Stimulated activated CD4-positive, alpha-beta T cell treated with anti-CD3 and anti-CD28 coated beads, Interleukin-15, amount 100 ng/mL, for 1 hour (primary cell): Measurements from ENCODE around the gene ADARB2.

ENCODE experiments used
- DNase-seq, 2 donors: peaks; one replicate each; pipeline ENCODE4 v3.0.0-alpha.2; 2020; ENCODE audit warnings: low read depth in 1 of 2, low spot score in 1 of 2

ADARB2 gene

DNA sequence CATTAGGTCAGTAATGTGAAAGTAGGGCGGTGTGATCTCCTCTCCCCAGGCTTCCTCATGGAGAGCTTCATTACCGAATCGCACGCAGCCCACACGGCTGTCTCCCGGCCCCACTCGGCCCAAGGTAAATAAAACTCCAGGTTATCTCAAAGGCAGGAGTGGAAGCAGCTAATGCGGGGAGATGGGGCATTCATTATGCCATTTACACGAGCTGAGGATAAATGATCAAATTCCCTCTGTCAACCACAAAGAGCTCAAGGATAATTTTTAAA, 93.5 kb downstream of the ADARB2 start:
- DNase-seq = no peak

DNA sequence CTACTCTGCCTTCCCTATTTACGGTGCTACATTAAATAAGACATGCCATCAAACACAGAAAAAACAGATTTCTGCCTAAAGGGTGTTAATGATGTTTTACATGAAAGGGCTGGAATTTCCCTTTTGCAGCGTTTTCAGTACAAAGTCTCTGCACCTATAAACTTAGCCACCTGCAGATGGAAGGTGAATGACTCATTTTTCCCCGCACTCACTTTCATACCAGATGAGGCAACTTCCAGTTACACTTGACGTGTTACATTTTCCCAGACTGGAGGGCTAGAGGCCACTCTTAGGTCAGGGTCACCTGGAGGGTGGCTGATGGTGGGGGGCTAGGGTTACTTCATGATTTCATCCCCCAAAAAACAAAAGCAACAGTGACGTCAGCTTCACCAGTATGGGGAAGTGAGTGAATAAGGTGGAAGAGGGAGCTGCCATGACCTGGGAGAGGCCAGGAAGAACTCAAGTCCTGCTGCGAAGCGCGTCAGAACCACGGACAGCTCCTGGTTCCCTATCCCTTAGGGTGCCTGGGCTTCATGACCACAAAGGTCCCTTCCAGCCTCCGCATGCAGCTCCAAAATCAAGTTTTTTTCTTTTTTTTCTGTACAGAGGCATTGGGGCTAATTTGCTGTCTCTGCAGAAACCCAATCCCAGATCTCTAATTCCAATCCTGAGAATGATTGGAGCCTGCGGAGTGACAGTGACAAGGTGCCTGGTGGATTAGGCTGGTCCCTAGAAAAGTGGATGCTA, 94.0 kb downstream of the ADARB2 start:
- DNase-seq = no peak

- DNase-seq = no peak
These were observed 94.6 kb downstream of the ADARB2 start for GRCh38 chr10:1642600-1643160.

DNA sequence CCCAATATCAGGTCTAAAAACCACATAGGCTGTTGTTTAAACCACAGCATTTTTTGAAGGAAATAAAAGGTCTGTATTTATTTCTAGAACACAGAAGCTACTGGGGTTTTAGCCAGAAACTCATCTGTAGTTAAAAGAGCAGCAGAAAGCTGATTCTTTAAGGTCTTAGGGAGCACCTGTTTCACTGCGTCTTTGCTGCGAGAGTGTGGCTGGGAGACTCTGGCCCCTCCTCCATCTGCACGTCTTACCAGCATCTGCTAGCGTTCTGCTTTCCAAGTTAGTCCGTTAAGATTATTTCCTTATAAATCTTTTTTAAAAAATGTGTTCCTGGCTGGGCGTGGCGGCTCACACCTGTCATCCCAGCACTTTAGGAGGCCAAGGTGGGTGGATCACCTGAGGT, 95.9 kb downstream of the ADARB2 start:
- no peak for DNase-seq

- no peak for DNase-seq
These were observed 98.4 kb downstream of the ADARB2 start for GRCh38 chr10:1638889-1639419.

DNA sequence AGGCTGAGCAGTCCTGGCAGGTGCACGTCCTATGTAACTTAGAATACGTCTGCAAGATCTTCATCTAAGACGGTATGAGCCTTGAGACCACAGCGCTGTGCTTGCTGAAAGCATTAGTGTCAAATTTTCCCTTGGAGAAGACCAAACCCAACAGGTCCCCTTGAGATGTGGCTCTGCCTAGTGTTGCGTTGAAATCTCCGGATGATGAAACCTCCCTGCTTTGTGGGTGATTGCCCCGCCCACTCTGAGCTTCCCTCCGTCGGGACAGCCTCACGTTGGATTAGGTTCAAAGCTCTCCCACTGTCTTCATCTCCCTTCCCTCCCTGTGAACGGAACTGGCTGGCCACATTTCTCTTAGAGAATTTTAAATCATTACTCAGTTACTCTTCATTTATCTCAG, 102.0 kb downstream of the ADARB2 start:
- DNase-seq = no peak

- no peak for DNase-seq
These were observed 103.1 kb downstream of the ADARB2 start for GRCh38 chr10:1634239-1634638.

DNA sequence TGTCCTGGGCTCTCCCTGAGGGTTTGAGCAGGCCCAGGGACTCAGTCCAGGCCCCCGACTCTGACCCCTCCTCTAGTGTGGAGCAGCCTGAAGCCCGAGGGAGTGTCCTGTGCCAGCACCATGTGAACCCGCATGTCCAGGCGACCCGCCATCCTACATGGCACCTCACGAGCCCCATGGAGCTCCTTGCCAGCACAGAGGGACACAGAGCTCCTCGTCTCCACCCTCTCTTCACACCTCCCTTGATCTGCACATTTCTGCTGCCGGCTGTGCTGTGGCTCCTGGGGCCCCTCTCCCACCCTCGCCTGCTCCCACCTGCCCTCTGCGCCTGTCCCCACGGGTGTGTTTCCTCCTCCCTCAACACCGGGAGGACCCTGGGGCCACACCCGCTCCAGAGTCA, 103.5 kb downstream of the ADARB2 start:
- no peak for DNase-seq

DNA sequence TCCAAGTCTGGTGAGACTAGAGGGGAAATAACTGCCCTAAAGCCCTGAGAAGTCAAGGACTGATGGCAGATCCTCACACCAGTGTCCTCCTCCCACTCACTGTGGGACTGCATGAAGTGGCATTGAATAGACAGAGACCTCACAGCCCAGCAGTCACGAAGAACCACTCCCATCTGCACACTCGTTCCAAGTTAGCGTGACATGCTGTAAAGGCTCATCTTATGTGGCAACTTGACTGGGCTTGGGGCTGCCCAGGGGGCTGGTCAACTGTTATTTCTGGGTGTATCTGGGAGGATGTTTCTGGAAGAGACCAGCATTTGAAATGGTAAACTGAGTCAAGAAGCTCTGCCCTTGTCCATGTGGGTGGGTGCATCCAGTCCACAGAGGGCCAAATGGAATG, 104.7 kb downstream of the ADARB2 start:
- no peak for DNase-seq

- no peak for DNase-seq
These were observed 105.2 kb downstream of the ADARB2 start for GRCh38 chr10:1632141-1632540.

- no peak for DNase-seq
These were observed 106.0 kb downstream of the ADARB2 start for GRCh38 chr10:1631282-1631681.

GRCh38 chr10:1630304-1630703, 107.0 kb downstream of the ADARB2 start:
- DNase-seq = no peak

DNA sequence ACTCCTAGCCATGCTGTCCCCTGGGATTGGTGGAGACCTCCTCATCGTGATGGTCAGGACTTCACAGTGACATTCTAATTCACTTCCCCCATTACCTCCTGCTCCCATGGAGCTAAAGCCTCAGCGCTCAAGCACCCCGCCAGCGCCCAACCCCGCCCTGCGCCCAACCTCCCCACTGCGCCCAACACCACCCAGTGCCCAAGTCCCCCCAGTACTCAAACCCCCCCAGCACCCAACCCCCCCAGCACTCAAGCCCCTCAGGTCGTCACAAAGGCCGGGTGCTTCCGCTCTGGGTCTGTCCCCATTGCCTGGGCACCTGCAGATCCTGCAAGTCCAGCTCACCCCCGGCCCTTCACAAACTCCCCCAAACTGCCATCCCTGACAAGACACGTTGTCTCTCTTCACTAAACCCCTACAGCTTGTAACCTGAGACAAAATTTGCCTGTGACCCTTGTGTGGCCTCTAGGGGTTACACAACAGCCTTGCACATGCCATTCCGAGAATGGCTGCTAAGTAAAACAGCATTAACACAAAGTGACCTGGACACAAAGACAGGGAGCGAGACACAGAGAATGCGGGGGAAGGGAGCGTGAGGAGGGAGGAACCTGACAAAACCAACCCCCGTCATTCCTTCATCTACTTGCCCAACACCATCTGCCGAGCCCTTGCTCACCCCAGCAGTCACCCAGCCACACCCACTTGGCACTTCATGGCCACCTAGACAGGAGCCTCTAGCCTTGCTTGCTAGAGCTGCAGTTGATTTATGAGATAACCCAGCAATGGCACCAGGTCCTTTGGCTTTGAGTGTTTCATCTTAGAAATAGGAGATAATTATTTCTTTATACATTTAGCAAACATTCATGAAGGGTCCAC, 107.8 kb downstream of the ADARB2 start:
- no peak for DNase-seq

DNA sequence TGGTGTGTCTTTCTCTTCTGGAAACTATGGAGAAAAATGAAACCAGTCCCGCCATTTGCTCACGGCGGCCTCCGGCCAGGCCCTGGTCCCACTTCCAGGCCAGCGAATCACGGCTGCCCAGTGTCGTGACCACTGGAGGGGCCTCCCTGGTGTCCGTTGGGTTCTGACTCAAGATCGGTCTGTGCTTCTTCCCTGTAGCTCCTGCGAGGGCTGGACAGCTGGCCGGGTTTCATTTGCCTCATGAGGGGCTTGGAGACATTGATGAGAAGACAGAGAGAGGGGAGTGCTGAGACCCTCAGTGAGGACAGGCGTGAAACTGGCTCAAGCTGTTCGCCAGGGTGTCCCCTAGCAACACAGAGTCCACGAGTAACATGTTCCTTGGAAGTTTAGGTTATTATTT, 108.6 kb downstream of the ADARB2 start:
- no peak for DNase-seq

DNA sequence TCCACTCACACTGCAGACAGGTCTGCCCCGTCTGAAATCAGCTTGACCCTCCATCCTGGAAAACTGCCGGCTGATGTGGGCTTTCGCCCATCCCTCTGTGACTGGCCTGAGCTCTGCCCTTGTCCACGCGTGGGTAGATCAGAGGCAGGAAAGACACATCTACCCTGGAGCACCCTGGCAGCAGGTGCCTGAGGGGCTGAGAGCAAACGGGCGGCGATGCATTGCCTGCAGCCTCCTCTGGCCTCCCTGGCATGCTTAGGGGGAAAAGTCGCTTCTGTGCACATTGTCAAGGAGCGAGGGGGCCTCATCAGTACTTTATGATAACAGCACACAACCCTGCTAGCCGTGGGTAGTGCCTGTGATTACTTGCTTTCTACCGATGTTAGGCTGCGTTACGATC, 109.4 kb downstream of the ADARB2 start:
- DNase-seq = no peak

- DNase-seq = no peak
These were observed 110.5 kb downstream of the ADARB2 start for GRCh38 chr10:1626835-1627234.

DNA sequence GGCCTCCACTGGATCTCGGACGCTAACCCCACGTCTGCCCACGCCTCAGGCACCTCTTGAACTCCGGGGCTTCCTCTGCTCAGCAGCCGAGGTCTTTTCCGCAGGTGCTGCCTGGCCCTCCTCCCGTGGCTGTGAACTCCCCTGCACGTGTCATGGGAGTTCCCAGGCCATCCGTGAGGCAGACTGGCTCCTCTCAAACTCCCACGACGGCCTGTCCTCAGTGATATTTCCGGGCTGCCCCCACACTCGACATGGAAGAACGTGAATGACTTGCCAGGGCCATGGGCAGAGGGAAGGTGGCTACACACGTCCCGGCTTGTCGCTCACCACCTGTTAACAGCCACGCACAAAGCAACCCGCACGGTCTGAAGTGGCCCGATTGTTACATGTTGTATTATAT, 110.9 kb downstream of the ADARB2 start:
- no peak for DNase-seq

DNA sequence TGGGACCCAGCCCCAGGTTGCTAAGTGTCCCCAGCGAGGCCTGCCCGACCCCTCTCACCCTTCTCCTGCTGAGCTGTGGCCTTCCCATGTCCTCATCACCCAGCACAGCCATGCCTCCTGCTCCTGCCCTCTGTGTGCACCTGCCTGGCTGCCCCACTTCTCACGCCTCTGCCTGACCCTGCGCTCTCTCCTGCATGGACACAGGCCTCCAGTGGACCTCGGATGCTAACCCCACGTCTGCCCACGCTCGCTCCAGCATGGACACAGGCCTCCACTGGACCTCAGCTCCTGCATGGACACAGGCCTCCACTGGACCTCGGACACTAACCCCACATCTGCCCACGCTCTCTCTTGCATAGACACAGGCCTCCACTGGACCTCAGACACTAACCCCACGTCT, 111.6 kb downstream of the ADARB2 start:
- no peak for DNase-seq

GRCh38 chr10:1625079-1625478, 112.2 kb downstream of the ADARB2 start:
- DNase-seq = no peak

- no peak for DNase-seq
These were observed 113.1 kb downstream of the ADARB2 start for GRCh38 chr10:1624240-1624639.

GRCh38 chr10:1620803-1621202, 116.5 kb downstream of the ADARB2 start:
- DNase-seq = no peak
